Anterior cingulate cortex (tissue), 58 donors: Measurements from ENCODE around the gene FHAD1.

Source experiments
- DNase-seq, 58 donors: peaks; one replicate each; lab custom pipeline; 2025; lab: John Stamatoyannopoulos, UW

Gene FHAD1

DNA sequence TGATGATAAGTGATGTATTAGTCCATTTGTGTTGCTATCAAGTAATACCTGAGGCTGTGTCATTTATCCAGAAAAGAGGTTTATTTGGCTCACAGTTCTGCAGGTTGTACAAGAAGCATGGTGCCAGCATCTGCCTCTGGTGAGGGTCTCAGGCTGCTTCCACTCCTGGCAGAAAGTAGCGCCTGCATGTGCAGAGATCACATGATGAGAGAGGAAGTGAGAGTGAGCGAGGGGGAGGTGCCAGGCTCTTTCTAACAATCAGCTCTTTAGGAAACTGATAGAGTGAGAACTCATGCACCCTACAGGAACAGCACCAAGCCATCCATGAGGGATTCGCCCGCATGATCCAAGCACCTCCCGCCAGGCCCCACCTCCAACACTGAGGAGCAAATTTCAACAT is 2.2 kb upstream of the FHAD1 start:
- no peak for DNase-seq

GRCh38 chr1:15245593-15246360 is 1.2 kb upstream of the FHAD1 start:
- DNase-seq: peak in 1 of 58 donors; percentile 14

DNA sequence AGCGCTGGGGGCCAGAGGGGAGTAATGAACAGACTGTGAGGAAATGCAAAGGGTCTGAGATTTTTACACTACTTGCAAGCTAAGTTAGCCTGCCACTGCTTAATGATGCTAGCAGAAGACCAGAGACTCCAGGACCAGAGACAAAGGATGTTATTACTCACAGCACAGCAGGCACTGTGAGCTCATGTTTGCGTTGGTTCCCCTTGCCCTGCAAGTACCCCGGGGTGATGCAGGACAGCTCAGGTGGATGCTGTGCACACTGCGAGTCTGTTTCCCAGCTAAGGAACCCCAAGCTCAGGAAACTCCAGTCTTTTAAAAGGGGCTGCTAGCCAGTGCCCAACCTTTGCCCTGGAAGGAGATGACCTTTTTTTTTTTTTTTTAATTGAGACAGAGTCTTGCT is 1.2 kb downstream of the FHAD1 start:
- DNase-seq: no peak

DNA sequence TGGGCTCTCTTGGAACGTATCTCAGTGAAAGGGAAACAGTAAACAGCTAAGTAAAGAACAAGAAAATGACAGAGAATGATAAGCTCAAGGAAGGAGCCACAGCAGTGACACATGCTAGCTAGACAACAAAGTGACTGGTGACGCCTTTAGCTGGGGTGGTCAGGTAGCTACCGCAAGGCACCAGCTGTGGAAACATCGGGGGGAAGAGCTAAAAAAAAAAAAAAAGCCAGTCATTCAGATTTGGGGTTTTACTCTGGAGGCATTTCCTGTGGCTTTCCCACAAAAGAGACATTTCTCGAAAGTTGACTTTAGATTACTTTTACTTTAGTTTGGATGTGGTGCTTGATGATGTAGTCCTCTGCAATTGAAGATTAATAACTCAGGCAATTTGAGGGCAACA is 2.1 kb downstream of the FHAD1 start:
- DNase-seq: no peak

GRCh38 chr1:15251857-15252835 is 5.1 kb downstream of the FHAD1 start:
- no peak for DNase-seq

DNA sequence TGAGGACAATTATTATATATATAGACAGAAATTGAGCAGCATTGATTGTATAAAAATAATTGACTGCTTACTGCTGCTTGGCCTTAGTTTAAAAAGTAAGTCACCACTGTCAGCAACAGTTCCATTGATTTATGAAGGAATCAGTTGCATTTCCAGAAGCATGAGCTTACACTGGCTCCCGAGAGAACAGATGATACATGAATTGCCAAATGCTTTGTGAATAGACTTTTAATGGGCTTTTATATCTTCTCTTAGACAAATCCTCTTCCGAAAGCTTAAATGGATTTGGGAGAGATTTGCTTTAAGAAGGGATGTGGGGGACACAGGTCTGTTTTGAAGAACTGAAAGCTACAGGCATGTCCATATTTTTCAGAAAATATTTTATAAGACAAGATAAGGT is 7.5 kb downstream of the FHAD1 start:
- DNase-seq: no peak

GRCh38 chr1:15255582-15256149 is 8.6 kb downstream of the FHAD1 start:
- no peak for DNase-seq

GRCh38 chr1:15256584-15256983 is 9.6 kb downstream of the FHAD1 start:
- DNase-seq: no peak

DNA sequence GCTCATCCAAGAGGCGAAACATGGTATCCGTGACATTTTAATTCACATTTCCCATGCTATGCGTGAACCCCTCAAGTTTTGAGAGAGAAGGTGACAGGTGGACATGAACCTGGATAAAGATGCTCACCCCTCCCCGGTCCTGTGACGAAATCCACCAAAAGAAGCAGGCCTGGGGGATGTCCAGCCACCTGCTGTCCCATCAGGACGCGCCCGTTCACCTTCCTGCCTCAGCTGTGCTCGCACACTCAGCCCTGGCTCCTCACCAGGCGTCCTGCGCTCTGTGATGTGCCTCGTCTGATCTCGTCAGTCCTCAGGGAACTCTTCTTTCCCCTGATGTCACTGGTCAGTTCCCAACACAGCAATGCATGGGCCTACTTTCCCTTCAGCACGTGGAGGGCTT is 10.3 kb downstream of the FHAD1 start:
- DNase-seq: no peak

- DNase-seq: peak in 1 of 58 donors; percentile 12
These were observed 12.0 kb downstream of the FHAD1 start for GRCh38 chr1:15258833-15259621.

DNA sequence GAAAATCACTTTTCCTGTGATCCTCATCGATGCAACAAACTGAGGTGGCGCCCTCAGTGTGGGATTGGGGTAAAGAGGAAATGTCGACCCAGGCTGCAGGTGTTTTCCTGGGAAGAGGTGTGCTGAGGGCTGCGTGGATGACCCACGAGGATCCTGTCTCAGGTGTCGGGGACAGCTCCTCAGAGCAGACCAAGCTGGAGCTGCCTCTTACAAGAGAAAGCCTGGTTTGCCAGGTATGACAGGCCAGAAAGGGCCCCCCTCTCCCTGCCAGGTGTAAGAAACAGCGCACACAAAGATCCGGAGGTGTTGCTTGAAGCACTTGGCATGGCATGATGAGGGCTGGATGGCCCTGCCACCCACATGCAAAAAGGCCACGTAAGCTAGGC is 12.6 kb downstream of the FHAD1 start:
- DNase-seq: no peak

DNA sequence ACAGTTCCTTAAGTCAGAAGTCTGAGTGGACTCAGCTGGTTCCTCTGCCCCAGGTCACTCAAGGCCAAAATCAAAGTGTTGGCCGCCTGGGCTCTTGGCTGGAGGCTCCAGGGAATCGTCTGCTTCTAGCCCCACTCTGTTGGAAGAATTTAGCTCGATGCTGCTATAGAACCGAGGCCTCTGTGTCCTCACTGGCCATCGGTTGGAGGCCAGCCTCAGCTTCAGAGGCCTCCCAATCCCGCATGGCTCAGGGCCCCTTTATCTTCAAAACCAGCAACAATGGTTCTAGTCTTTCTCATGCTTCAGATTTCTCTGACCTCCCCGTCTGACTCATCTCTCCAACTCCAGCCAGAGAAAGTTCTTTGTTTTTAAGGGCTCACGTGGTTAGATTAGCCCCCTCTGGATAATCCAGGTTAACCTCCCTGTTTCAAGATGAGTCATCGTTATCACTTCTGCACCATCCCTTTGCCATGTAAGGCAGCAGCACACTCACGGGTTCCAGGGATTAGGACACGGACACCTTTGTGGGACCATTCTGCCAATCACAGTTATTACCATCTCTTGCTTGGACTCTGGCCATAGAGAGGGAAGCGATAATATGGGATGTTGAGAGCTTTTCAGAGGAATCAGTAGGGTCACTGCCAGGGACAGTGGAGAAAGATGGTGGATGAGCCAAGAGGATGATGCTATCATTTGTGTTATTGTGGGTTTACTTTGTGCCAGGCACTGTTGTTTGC is 13.6 kb downstream of the FHAD1 start:
- DNase-seq: peak in 1 of 58 donors; percentile 43

DNA sequence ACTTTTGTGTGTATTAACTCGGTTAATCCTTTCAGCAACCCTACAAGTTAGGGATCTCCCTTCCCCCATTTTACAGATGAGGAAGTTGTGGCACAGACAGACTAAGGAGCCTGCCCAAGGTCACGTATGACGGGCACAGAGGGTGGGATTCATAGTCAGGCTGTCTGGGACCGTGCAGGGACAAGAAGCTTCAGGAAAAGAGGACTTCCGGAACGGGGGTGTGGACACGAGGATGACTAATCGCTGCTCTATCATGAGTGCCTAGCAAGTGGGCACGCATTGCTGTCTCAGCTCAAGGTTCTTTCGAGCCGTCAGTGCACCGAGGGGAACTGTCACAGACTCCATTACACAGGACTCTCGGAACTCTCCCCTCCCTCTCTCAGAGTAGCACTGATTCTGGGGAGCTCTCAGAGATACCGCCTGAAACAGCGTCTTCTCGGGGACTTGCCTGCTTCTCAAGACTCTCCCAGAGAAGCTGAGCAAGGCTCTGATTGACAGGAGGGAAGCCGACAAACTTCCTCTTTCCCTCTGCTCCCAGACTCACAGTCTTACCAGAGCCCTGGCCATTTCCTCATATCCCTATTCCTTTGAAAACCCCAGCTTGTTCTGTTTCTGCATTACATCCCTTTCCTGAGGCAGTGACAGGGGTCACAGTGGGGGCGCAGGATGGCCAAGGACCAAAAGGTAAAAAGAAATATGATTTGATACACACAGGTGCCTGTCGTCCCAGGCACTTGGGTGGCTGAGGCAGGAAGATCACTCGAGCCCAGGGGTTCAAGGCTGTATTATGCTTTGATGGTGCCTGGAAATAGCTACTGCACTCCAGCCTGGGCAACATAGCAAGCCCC is 14.4 kb downstream of the FHAD1 start:
- DNase-seq: peak in 3 of 58 donors; percentile 19 to 66 (median 31)

- no peak for DNase-seq
These were observed 15.0 kb downstream of the FHAD1 start for GRCh38 chr1:15262003-15262377.

DNA sequence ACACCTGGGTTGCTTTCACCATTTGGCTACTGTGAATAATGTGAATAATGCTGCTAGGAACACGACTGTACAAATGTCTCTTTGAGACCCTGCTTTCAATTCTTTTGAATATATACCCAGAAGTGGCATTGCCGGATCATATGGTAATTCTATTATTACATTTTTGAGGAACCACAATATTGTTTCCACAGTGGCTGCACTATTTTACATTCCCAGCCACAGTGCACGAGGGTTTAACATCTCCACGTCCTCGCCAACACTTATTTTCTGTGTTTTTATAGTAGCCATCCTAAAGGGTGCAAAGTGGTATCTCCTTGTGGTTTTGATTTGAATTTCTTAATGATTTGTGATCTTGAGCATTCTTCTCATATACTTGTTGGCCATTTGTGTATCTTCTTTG is 15.7 kb downstream of the FHAD1 start:
- no peak for DNase-seq

GRCh38 chr1:15264769-15265168 is 17.7 kb downstream of the FHAD1 start:
- DNase-seq: no peak

GRCh38 chr1:15271196-15271595 is 24.2 kb downstream of the FHAD1 start:
- DNase-seq: no peak

GRCh38 chr1:15272009-15272781 is 25.2 kb downstream of the FHAD1 start:
- DNase-seq: peak in 45 of 58 donors; percentile 15 to 65 (median 34)
